Endothelial cell of umbilical vein (primary cell): Measurements from ENCODE around the gene DENND5A.

Experiments
- EZH2 ChIP-seq: IDR thresholded peaks from 2 replicates; pipeline ENCODE4 v1.6.1; 2012; ENCODE audit warnings: borderline replicate concordance, low read depth, mild to moderate bottlenecking, moderate library complexity, low read length, inconsistent platforms; ENCODE audit not compliant: severe bottlenecking
- GATA2 ChIP-seq: IDR thresholded peaks from 2 replicates; pipeline ENCODE4 v1.7.0; 2011; ENCODE audit warnings: low read depth, mild to moderate bottlenecking, moderate library complexity, mixed read lengths, low read length; ENCODE audit not compliant: insufficient read length, insufficient read depth
- POLR2A ChIP-seq: IDR thresholded peaks from 2 replicates; pipeline ENCODE4 v1.6.1; 2012; ENCODE audit warnings: low read depth, mild to moderate bottlenecking, control low read depth, low read length
- POLR2AphosphoS5 ChIP-seq: IDR thresholded peaks from 2 replicates; pipeline ENCODE4 v1.6.1; 2012; ENCODE audit warnings: low read depth, mild to moderate bottlenecking, control low read depth, low read length, moderate library complexity; ENCODE audit not compliant: insufficient read depth
- TF ChIP-seq, protein P1 (sequence below), 2 donors: IDR thresholded peaks; 1 replicate in 1 of 2; 2 replicates in 1 of 2; pipeline ENCODE4 v1.5.1; 2011; ENCODE audit warnings: low read length in 2 of 2, mild to moderate bottlenecking in 2 of 2, moderate library complexity in 2 of 2, control low read depth in 1 of 2, inconsistent platforms in 1 of 2, low read depth in 1 of 2; ENCODE audit not compliant: insufficient read depth in 1 of 2; ENCODE audit errors: extremely low read depth in 1 of 2
- TF ChIP-seq, protein P2 (sequence below): IDR thresholded peaks from 2 replicates; pipeline ENCODE4 v1.6.1; 2011; ENCODE audit not compliant: insufficient read depth, insufficient read length

DNA sequence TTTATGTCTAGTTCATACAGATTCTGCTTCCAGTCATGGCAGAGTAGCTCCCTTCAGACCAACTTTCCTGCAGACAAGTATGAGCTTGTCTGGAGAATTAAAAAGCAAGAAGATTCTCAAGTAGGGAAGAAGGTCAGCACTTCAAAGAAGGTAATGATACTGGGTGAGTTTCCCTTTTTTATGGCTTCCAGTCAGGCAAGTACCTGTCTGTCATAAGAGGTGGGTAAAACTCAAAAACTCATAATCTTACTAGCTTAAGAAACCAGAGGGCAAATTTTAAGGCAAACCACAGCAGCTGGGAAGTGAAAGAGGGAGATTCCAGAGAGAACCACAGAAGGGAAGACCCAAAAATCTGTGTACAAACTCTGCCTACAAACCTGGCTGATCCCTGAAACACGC, 54.2 kb downstream of the DENND5A start:
- TF ChIP-seq GATA2 (no peak), POLR2A (no peak), POLR2AphosphoS5 (no peak), EZH2 (no peak)
- TF ChIP-seq, protein P1, sequence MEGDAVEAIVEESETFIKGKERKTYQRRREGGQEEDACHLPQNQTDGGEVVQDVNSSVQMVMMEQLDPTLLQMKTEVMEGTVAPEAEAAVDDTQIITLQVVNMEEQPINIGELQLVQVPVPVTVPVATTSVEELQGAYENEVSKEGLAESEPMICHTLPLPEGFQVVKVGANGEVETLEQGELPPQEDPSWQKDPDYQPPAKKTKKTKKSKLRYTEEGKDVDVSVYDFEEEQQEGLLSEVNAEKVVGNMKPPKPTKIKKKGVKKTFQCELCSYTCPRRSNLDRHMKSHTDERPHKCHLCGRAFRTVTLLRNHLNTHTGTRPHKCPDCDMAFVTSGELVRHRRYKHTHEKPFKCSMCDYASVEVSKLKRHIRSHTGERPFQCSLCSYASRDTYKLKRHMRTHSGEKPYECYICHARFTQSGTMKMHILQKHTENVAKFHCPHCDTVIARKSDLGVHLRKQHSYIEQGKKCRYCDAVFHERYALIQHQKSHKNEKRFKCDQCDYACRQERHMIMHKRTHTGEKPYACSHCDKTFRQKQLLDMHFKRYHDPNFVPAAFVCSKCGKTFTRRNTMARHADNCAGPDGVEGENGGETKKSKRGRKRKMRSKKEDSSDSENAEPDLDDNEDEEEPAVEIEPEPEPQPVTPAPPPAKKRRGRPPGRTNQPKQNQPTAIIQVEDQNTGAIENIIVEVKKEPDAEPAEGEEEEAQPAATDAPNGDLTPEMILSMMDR (IDR thresholded peaks at IDR 0.05; ENCODE audit: extremely low read depth in 1 of 2, insufficient read depth in 1 of 2, low read depth in 1 of 2, low read length in 2 of 2): no peak
- TF ChIP-seq, protein P2, sequence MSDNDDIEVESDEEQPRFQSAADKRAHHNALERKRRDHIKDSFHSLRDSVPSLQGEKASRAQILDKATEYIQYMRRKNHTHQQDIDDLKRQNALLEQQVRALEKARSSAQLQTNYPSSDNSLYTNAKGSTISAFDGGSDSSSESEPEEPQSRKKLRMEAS: no peak
